ENCODE data around the gene SNAP47.

The SNAP47 gene

DNA sequence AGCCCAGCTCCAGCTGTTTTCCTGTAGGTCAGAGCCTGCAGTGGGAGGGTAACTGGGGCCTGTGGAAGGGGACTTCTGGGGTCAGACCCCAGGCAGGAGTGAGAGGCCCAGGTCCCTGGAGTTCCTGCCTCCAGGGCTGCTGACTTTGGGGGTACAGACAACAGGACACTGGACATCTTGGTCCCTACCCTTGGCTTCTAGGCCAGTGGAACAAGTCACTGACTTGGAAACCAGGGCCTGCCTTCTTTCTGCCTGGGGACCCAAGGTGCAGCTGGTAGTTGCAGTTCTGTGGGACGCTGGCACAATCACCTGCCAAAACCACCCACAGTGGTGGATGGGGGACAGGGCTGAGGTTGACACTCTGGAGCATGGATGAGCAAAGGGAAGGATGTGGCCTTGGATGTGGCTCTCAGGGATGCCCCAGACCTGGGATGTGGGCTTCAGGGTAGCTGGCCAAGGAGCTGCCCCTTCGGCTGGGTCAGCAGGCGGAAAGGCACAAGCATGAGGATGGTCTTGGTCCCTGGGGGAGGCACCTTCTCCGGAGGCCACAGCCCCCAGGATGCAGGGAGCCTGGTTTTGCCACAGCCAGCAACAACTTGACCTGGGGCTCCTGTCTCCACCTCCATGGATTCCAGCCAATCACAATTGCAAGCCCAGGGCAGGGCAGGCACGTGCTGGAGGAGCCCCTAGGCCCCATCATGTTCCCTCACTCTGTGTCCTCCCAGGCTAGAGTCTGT, 5.9 kb upstream of the SNAP47 start:
- Histone ChIP-seq H3F3A (ENCODE audit: control insufficient read depth, insufficient read depth) (peaks cover 3% of the 10 kb centered on the region), H3K9me3 (ENCODE audit: control insufficient read depth, insufficient read depth, low read length) (no peaks in the 10 kb centered on the region), H3K4me2 (ENCODE audit: low read length) (peak overlapping the region; percentile 85; the same call in 1 of the 2 replicates), H3K27ac (ENCODE audit: low read depth, low read length) (no peak overlapping the region), H3K4me1 (ENCODE audit: control insufficient read depth, low read length) (peaks cover 17% of the 10 kb centered on the region), H3K27me3 (ENCODE audit: control insufficient read depth, low read length) (no peaks in the 10 kb centered on the region), H3K36me3 (ENCODE audit: control insufficient read depth, low read length) (peaks cover 35% of the 10 kb centered on the region), H4K20me1 (ENCODE audit: control insufficient read depth, insufficient read depth, low read depth, low read length) (peaks cover 3% of the 10 kb centered on the region; the same call in 1 of the 2 replicates), H3K4me3 (ENCODE audit: low read length) (peak overlapping the region; percentile 69; the same call in 1 of the 2 replicates), H3K79me2 (ENCODE audit: control insufficient read depth, low read length) (peaks cover 21% of the 10 kb centered on the region), H3K9me2 (replicated peaks; ENCODE audit: control insufficient read depth, low read length) (no peaks in the 10 kb centered on the region)
- no peak for TF ChIP-seq EZH2phosphoT487 (IDR thresholded peaks at IDR 0.05; ENCODE audit: borderline replicate concordance, low read length)
- TF ChIP-seq, protein P1, sequence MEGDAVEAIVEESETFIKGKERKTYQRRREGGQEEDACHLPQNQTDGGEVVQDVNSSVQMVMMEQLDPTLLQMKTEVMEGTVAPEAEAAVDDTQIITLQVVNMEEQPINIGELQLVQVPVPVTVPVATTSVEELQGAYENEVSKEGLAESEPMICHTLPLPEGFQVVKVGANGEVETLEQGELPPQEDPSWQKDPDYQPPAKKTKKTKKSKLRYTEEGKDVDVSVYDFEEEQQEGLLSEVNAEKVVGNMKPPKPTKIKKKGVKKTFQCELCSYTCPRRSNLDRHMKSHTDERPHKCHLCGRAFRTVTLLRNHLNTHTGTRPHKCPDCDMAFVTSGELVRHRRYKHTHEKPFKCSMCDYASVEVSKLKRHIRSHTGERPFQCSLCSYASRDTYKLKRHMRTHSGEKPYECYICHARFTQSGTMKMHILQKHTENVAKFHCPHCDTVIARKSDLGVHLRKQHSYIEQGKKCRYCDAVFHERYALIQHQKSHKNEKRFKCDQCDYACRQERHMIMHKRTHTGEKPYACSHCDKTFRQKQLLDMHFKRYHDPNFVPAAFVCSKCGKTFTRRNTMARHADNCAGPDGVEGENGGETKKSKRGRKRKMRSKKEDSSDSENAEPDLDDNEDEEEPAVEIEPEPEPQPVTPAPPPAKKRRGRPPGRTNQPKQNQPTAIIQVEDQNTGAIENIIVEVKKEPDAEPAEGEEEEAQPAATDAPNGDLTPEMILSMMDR (IDR thresholded peaks at IDR 0.05; ENCODE audit: low read depth, low read length, poor library complexity, severe bottlenecking): no peak

DNA sequence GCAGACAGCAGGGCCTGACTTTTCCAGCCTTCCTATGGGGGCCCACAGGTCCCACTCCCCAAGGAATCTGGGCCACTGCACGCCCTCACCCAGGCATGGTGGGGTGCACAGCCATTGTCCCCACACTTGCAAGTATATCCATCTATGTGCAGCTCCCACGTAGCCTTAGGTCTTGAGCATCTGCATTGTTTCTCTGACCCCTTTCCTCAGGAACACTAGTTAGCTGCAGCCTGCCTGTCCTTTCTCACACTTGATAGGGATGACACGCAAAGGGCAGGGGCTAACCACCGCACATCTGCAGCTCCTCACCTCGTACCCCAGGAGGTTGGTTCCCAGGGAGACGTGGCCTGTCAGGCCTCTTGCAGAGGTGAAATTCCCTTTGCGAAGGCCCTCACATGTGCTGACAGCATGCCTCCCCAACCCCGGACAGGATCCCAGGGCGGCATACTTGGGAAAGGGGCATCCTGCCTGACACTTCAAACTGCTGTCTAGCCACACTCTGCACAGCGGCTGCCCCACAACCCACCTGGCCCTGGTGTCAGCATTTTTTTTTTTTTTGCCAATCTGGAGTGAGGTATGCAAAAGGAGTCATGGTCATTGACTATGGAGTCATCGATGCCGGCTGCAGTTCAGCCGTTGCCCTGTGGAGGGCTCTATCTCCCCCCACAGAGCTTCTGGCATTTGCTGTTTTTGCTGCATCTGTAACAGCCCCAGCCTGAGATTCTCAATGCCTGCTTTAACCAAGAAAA, 5.2 kb upstream of the SNAP47 start:
- no peak overlapping the region for H3K4me2 ChIP-seq (ENCODE audit: low read length)

DNA sequence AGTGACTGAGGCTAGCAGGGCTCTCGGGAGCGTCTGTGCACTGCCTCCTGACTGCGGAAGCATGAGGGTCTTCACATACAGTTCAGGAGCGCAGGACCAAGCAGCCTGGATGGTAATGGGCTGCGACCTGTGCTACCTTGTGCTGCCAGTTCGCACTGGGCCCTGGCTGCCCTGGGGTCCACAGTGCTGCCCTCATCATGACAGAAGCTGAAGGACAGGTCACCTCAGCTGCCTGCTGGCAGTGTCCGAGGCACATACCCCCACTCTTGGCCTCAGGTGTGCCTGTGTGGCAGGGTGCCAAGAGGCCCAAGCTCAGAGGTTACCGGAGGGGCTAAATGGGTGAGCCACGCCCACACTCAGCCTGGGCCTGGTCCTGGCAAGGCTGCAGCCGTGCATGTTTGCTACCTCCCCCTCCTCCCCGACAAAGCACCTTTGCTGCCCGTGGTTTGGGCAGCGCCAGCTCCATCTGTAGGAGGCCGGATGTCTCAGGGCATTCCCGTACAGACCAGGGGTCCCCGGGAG, 4.5 kb upstream of the SNAP47 start:
- no peak overlapping the region for H3K4me3 ChIP-seq (ENCODE audit: low read length)
- H3K36me3 ChIP-seq (ENCODE audit: control insufficient read depth, low read length): peaks cover 39% of the 10 kb centered on the region
- H3K27me3 ChIP-seq (ENCODE audit: control insufficient read depth, low read length): no peaks in the 10 kb centered on the region
- peaks cover 3% of the 10 kb centered on the region for H3F3A ChIP-seq (ENCODE audit: control insufficient read depth, insufficient read depth)
- no peaks in the 10 kb centered on the region for H3K9me3 ChIP-seq (ENCODE audit: control insufficient read depth, insufficient read depth, low read length)
- no peak overlapping the region for H3K4me2 ChIP-seq (ENCODE audit: low read length)
- no peak for TF ChIP-seq EZH2phosphoT487 (IDR thresholded peaks at IDR 0.05; ENCODE audit: borderline replicate concordance, low read length)
- TF ChIP-seq, protein P1 (IDR thresholded peaks at IDR 0.05; ENCODE audit: low read depth, low read length, poor library complexity, severe bottlenecking): peak; percentile 24
- H3K27ac ChIP-seq (ENCODE audit: low read depth, low read length): no peak overlapping the region
- peaks cover 17% of the 10 kb centered on the region for H3K4me1 ChIP-seq (ENCODE audit: control insufficient read depth, low read length)
- peaks cover 33% of the 10 kb centered on the region for H3K79me2 ChIP-seq (ENCODE audit: control insufficient read depth, low read length)
- H4K20me1 ChIP-seq (ENCODE audit: control insufficient read depth, insufficient read depth, low read depth, low read length): peaks cover 3% of the 10 kb centered on the region; the same call in 1 of the 2 replicates
- no peaks in the 10 kb centered on the region for H3K9me2 ChIP-seq (replicated peaks; ENCODE audit: control insufficient read depth, low read length)

More for the DNA sequence above, 5.2 kb upstream of the SNAP47 start:
- H3K27ac ChIP-seq (ENCODE audit: low read depth, low read length): no peak overlapping the region
- H3K79me2 ChIP-seq (ENCODE audit: control insufficient read depth, low read length): peaks cover 28% of the 10 kb centered on the region
- no peak for TF ChIP-seq EZH2phosphoT487 (IDR thresholded peaks at IDR 0.05; ENCODE audit: borderline replicate concordance, low read length)
- TF ChIP-seq, protein P1 (IDR thresholded peaks at IDR 0.05; ENCODE audit: low read depth, low read length, poor library complexity, severe bottlenecking): peak; percentile 80
- no peak overlapping the region for H3K4me3 ChIP-seq (ENCODE audit: low read length)
- H3K9me2 ChIP-seq (replicated peaks; ENCODE audit: control insufficient read depth, low read length): no peaks in the 10 kb centered on the region
- peaks cover 3% of the 10 kb centered on the region; the same call in 1 of the 2 replicates for H4K20me1 ChIP-seq (ENCODE audit: control insufficient read depth, insufficient read depth, low read depth, low read length)
- H3K4me1 ChIP-seq (ENCODE audit: control insufficient read depth, low read length): peaks cover 17% of the 10 kb centered on the region
- peaks cover 39% of the 10 kb centered on the region for H3K36me3 ChIP-seq (ENCODE audit: control insufficient read depth, low read length)
- peaks cover 3% of the 10 kb centered on the region for H3F3A ChIP-seq (ENCODE audit: control insufficient read depth, insufficient read depth)
- H3K27me3 ChIP-seq (ENCODE audit: control insufficient read depth, low read length): no peaks in the 10 kb centered on the region
- H3K9me3 ChIP-seq (ENCODE audit: control insufficient read depth, insufficient read depth, low read length): no peaks in the 10 kb centered on the region
